B cell (primary cell): Measurements from ENCODE around the gene EVL. TPM values are rescaled to one million over a fixed set of nuclear protein-coding genes. Genes with fewer than 3 reads are reported as not detected.

Experiments
- ATAC-seq: fragments of 200-7000 bp; cut with Tn5 transposase; one replicate; pipeline ENCODE4 v1.10.0; 2021; ENCODE audit warnings: low read depth, mild to moderate bottlenecking, moderate number of reproducible peaks, moderate library complexity
- CTCF ChIA-PET: fragments of 350-600 bp; sonication (Branson Sonifier 250); formaldehyde crosslinking; loops from one replicate; lab custom pipeline; 2021; ENCODE audit warnings: antibody characterized with exemption, inconsistent platforms; lab: Charles Lee
- POLR2A ChIA-PET: fragments of 350-600 bp; sonication (Branson Sonifier 250); formaldehyde crosslinking; loops from one replicate; lab custom pipeline; 2021; ENCODE audit warnings: antibody characterized with exemption; lab: Charles Lee
- DNase-seq: peaks from one replicate; pipeline ENCODE4 v3.0.0; 2013
- H2AFZ ChIP-seq: 2 replicates; pipeline ENCODE4 v1.6.1; 2012; ENCODE audit warnings: mild to moderate bottlenecking, low read depth, low read length; ENCODE audit not compliant: insufficient read depth, poor library complexity, severe bottlenecking
- H3K27ac ChIP-seq, 2 donors: 1 replicate in 1 of 2; 2 replicates in 1 of 2; pipeline ENCODE4 v1.5.1; 2012 to 2013; ENCODE audit warnings: low read length in 2 of 2, mild to moderate bottlenecking in 2 of 2, moderate library complexity in 1 of 2
- H3K27me3 ChIP-seq, 4 experiments: fragments of 200-600 bp in 1 of 4; sonication (generic) in 1 of 4; replicated peaks in 1 of 4; 1 replicate in 2 of 4; 2 replicates in 2 of 4; pipeline versions ENCODE4 v1.6.1 to v1.7.0; 2013 to 2016; ENCODE audit warnings: low read length in 3 of 4, mild to moderate bottlenecking in 2 of 4, mixed read lengths in 1 of 4, moderate library complexity in 1 of 4; ENCODE audit not compliant: insufficient read depth in 4 of 4, control insufficient read depth in 3 of 4; ENCODE audit errors: control extremely low read depth in 1 of 4
- H3K36me3 ChIP-seq, 2 experiments: replicated peaks in 1 of 2; 1 replicate in 1 of 2; 2 replicates in 1 of 2; pipeline versions ENCODE4 v1.6.1 to v1.7.1; 2013; ENCODE audit warnings: low read length in 1 of 2; ENCODE audit not compliant: insufficient read depth in 2 of 2, control insufficient read depth in 1 of 2; ENCODE audit errors: control extremely low read depth in 1 of 2, extremely low read depth in 1 of 2
- H3K4me1 ChIP-seq, 2 donors: fragments of 200-600 bp in 1 of 2; sonication (generic) in 1 of 2; 1 replicate in 1 of 2; 2 replicates in 1 of 2; pipeline versions ENCODE4 v1.5.1 to v1.6.1; 2013 to 2017; ENCODE audit warnings: low read length in 2 of 2; ENCODE audit not compliant: control insufficient read depth in 2 of 2, insufficient read depth in 2 of 2
- H3K4me2 ChIP-seq: replicated peaks from 2 replicates; pipeline ENCODE3; 2012; ENCODE audit warnings: mild to moderate bottlenecking, low read depth, low read length; ENCODE audit not compliant: poor library complexity, severe bottlenecking
- H3K4me3 ChIP-seq, 5 experiments: fragments of 200-600 bp in 1 of 5; sonication (generic) in 1 of 5; 1 replicate in 3 of 5; 2 replicates in 2 of 5; pipeline versions ENCODE4 v1.5.1 to v1.7.0; 2011 to 2016; ENCODE audit warnings: low read length in 4 of 5, mild to moderate bottlenecking in 4 of 5, low read depth in 2 of 5, control low read depth in 1 of 5, moderate library complexity in 1 of 5; ENCODE audit not compliant: insufficient read depth in 1 of 5; ENCODE audit errors: control extremely low read depth in 1 of 5, extremely low read depth in 1 of 5
- H3K79me2 ChIP-seq: fragments of 200-600 bp; sonication (generic); one replicate; pipeline ENCODE4 v1.6.0; 2016; ENCODE audit warnings: low read length; ENCODE audit not compliant: control insufficient read depth, insufficient read depth
- H3K9ac ChIP-seq: fragments of 200-600 bp; sonication (generic); 2 replicates; pipeline ENCODE4 v1.6.1; 2017; ENCODE audit warnings: mild to moderate bottlenecking, low read length, moderate library complexity
- H3K9me3 ChIP-seq, 3 donors: one replicate each; pipeline versions ENCODE4 v1.6.1 to v1.7.1; 2013; ENCODE audit warnings: low read length in 2 of 3; ENCODE audit not compliant: control insufficient read depth in 2 of 3, insufficient read depth in 1 of 3; ENCODE audit errors: control extremely low read depth in 1 of 3
- H4K20me1 ChIP-seq: 2 replicates; pipeline ENCODE4 v1.6.0; 2012; ENCODE audit warnings: mild to moderate bottlenecking, low read length; ENCODE audit not compliant: insufficient read depth, control insufficient read depth, poor library complexity, severe bottlenecking
- H3K27ac Mint-ChIP-seq: one replicate; pipeline ENCODE4 v1.8.0; 2021; ENCODE audit warnings: mixed read lengths
- H3K27me3 Mint-ChIP-seq: one replicate; pipeline ENCODE4 v1.8.0; 2021; ENCODE audit warnings: mixed read lengths
- H3K4me1 Mint-ChIP-seq: one replicate; pipeline ENCODE4 v1.8.0; 2021; ENCODE audit warnings: mixed read lengths
- H3K4me3 Mint-ChIP-seq: one replicate; pipeline ENCODE4 v1.8.0; 2021; ENCODE audit warnings: mixed read lengths
- H3K9me3 Mint-ChIP-seq: one replicate; pipeline ENCODE4 v1.8.0; 2022; ENCODE audit warnings: mixed read lengths; ENCODE audit not compliant: insufficient read depth
- EZH2 ChIP-seq: IDR thresholded peaks from 2 replicates; pipeline ENCODE4 v1.6.1; 2012; ENCODE audit warnings: borderline replicate concordance, low read depth, mild to moderate bottlenecking, moderate library complexity, low read length; ENCODE audit not compliant: insufficient read depth, poor library complexity, severe bottlenecking
- WGBS: methylation state at CpG from one replicate; pipeline ENCODE4 v1.1.5; 2013; ENCODE audit warnings: missing lambda C conversion rate; ENCODE audit not compliant: insufficient coverage; 5-methylcytosine and 5-hydroxymethylcytosine counted together
- intact Hi-C: fragments of 100-400 bp; cut with micrococcal nuclease; formaldehyde crosslinking; loops from one replicate; pipeline ENCODE4 v1.10.0; 2022
- polyA plus RNA-seq: library from polyadenylated mRNA; depleted of rRNA; stranded (reverse); fragments of >200 nt; gene quantifications from 2 replicates; pipeline ENCODE4 v1.2.3, GENCODE V29; 2012
- total RNA-seq, 2 donors: library from RNA; stranded (reverse); fragments of 120-200 nt in 1 of 2; gene quantifications; 1 replicate in 1 of 2; 2 replicates in 1 of 2; pipeline versions ENCODE4 v1.2.3 to v1.2.4, GENCODE V29; 2013 to 2022
- TF ChIP-seq, protein P1 (sequence below): fragments of 200-600 bp; IDR thresholded peaks from one replicate; pipeline ENCODE4 v1.8.0; 2022; ENCODE audit warnings: antibody characterized with exemption, mild to moderate bottlenecking

The EVL gene
- total and polyA plus RNA-seq, 2 donors (not counting 1 experiment from before 2014, with no cell fraction given) = 486 to 892 TPM

GRCh38 chr14:100127853-100128455 lies 62.7 kb downstream of the EVL start:
- Histone ChIP-seq H2AFZ (no peak overlapping the region), H3K4me2 (no peak overlapping the region), H3K9me3 (no peaks in the 10 kb centered on the region), H3K9ac (no peak overlapping the region), H3K4me1 (no peaks in the 10 kb centered on the region), H3K36me3 (peaks cover 0 to 95% of the 10 kb centered on the region in 2 experiments), H3K79me2 (peaks cover 51% of the 10 kb centered on the region), H3K27ac (no peak overlapping the region), H3K27me3 (no peaks in the 10 kb centered on the region), H3K4me3 (no peak overlapping the region), H4K20me1 (peaks cover 84% of the 10 kb centered on the region)
- no peak for ATAC-seq
- CTCF ChIA-PET = interaction anchor here (0.6 kb wide), 1 partner anchor 68 kb away, joined by 3 read pairs; no protein-coding TSS in a partner anchor
- H3K4me3 Mint-ChIP-seq = no peak overlapping the region
- DNase-seq = no peak
- intact Hi-C loops = no loop called here
- no peaks in the 10 kb centered on the region for H3K27me3 Mint-ChIP-seq
- H3K27ac Mint-ChIP-seq = no peak overlapping the region
- no peaks in the 10 kb centered on the region for H3K4me1 Mint-ChIP-seq
- 99% methylated on average over 12 of the region's 12 CpGs for WGBS
- POLR2A ChIA-PET = no interaction called here
- no peaks in the 10 kb centered on the region for H3K9me3 Mint-ChIP-seq
- TF ChIP-seq, protein P1, sequence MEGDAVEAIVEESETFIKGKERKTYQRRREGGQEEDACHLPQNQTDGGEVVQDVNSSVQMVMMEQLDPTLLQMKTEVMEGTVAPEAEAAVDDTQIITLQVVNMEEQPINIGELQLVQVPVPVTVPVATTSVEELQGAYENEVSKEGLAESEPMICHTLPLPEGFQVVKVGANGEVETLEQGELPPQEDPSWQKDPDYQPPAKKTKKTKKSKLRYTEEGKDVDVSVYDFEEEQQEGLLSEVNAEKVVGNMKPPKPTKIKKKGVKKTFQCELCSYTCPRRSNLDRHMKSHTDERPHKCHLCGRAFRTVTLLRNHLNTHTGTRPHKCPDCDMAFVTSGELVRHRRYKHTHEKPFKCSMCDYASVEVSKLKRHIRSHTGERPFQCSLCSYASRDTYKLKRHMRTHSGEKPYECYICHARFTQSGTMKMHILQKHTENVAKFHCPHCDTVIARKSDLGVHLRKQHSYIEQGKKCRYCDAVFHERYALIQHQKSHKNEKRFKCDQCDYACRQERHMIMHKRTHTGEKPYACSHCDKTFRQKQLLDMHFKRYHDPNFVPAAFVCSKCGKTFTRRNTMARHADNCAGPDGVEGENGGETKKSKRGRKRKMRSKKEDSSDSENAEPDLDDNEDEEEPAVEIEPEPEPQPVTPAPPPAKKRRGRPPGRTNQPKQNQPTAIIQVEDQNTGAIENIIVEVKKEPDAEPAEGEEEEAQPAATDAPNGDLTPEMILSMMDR = no peak
- no peak for TF ChIP-seq EZH2

- 95% methylated on average over 12 of the region's 12 CpGs for WGBS
- H3K27me3 ChIP-seq = no peaks in the 10 kb centered on the region
- ChIA-PET CTCF (interaction anchor here (0.6 kb wide), 1 partner anchor 56 kb away, joined by 6 read pairs; no protein-coding TSS in a partner anchor), POLR2A (no interaction called here)
- TF ChIP-seq, protein P1 = no peak
- TF ChIP-seq EZH2 = no peak
- intact Hi-C loops = no loop called here
- no peak overlapping the region for H3K4me2 ChIP-seq
- no peak for ATAC-seq
- Mint-ChIP-seq H3K27ac (no peak overlapping the region), H3K9me3 (no peaks in the 10 kb centered on the region), H3K27me3 (no peaks in the 10 kb centered on the region), H3K4me3 (no peak overlapping the region), H3K4me1 (no peaks in the 10 kb centered on the region)
- H3K9ac ChIP-seq = no peak overlapping the region
- no peaks in the 10 kb centered on the region for H3K4me1 ChIP-seq
- H4K20me1 ChIP-seq = peaks cover 81% of the 10 kb centered on the region
- H3K4me3 ChIP-seq = no peak overlapping the region
- H3K79me2 ChIP-seq = peaks cover 49% of the 10 kb centered on the region
- H2AFZ ChIP-seq = no peak overlapping the region
- no peaks in the 10 kb centered on the region for H3K9me3 ChIP-seq
- peaks cover 0 to 97% of the 10 kb centered on the region in 2 experiments for H3K36me3 ChIP-seq
- no peak overlapping the region for H3K27ac ChIP-seq
- DNase-seq = no peak
These were observed 63.5 kb downstream of the EVL start for GRCh38 chr14:100128688-100129087.
